GM21390 (cell line): ENCODE data around the gene NPAS1.

ENCODE experiments used
- ATAC-seq: cut with Tn5 transposase; IDR thresholded peaks from one replicate; pipeline ENCODE4 v1.9.1; 2021; ENCODE audit not compliant: unreplicated experiment

NPAS1 gene

GRCh38 chr19:47019431-47020041, at the start of gene NPAS1:
TSS of gene NPAS1 (plus strand) at chr19:47019837. CDS start at chr19:47021048, 1,211 bp downstream.
- no peak for ATAC-seq

- ATAC-seq, result no peak
These were observed 48.8 kb upstream of the NPAS1 start for GRCh38 chr19:46970815-46971214.

GRCh38 chr19:46972311-46972710, 47.3 kb upstream of the NPAS1 start:
- ATAC-seq, result no peak

GRCh38 chr19:46974181-46974580, 45.5 kb upstream of the NPAS1 start:
- no peak for ATAC-seq

GRCh38 chr19:46975011-46975924, 44.4 kb upstream of the NPAS1 start:
- ATAC-seq, result no peak

- no peak for ATAC-seq
These were observed 43.5 kb upstream of the NPAS1 start for GRCh38 chr19:46975925-46976782.

- ATAC-seq, result no peak
These were observed 42.8 kb upstream of the NPAS1 start for GRCh38 chr19:46976845-46977320.

- ATAC-seq, result no peak
These were observed 42.1 kb upstream of the NPAS1 start for GRCh38 chr19:46977548-46977947.

GRCh38 chr19:46978171-46978869, 41.3 kb upstream of the NPAS1 start:
- no peak for ATAC-seq

GRCh38 chr19:46979126-46980105, 40.2 kb upstream of the NPAS1 start:
- ATAC-seq, result no peak

- no peak for ATAC-seq
These were observed 38.9 kb upstream of the NPAS1 start for GRCh38 chr19:46980761-46981160.

GRCh38 chr19:46981286-46981945, 38.2 kb upstream of the NPAS1 start:
- no peak for ATAC-seq

- no peak for ATAC-seq
These were observed 36.5 kb upstream of the NPAS1 start for GRCh38 chr19:46983097-46983496.

- no peak for ATAC-seq
These were observed 35.3 kb upstream of the NPAS1 start for GRCh38 chr19:46984077-46985010.

GRCh38 chr19:46985542-46986415, 33.9 kb upstream of the NPAS1 start:
- no peak for ATAC-seq

GRCh38 chr19:46988614-46989230, 30.9 kb upstream of the NPAS1 start:
- no peak for ATAC-seq
